Fibroblast of lung (primary cell): ENCODE measurements around the gene SLIT3. TPM values are rescaled to one million over a fixed set of nuclear protein-coding genes. Genes with fewer than 3 reads are reported as not detected.

Experiments
- DNase-seq, 2 donors: peaks; one replicate each; pipeline versions ENCODE4 v3.0.0 to v3.0.0-alpha.2; 2010; ENCODE audit warnings: low read depth in 2 of 2
- H2AFZ ChIP-seq: 2 replicates; pipeline ENCODE4 v1.5.1; 2012; ENCODE audit warnings: low read length, control low read depth, inconsistent platforms
- H3K27ac ChIP-seq: 2 replicates; pipeline ENCODE4 v1.5.1; 2011; ENCODE audit warnings: low read length, control low read depth; ENCODE audit not compliant: insufficient read depth
- H3K27me3 ChIP-seq: 2 replicates; pipeline ENCODE4 v1.5.1; 2011; ENCODE audit warnings: mild to moderate bottlenecking, low read length; ENCODE audit not compliant: control insufficient read depth, insufficient read depth
- H3K36me3 ChIP-seq: 2 replicates; pipeline ENCODE4 v1.5.1; 2011; ENCODE audit warnings: low read length; ENCODE audit not compliant: control insufficient read depth, insufficient read depth
- H3K4me1 ChIP-seq: 2 replicates; pipeline ENCODE4 v1.5.1; 2011; ENCODE audit warnings: low read length; ENCODE audit not compliant: control insufficient read depth, insufficient read depth; ENCODE audit errors: extremely low read depth
- H3K4me2 ChIP-seq: 2 replicates; pipeline ENCODE4 v1.5.1; 2011; ENCODE audit warnings: low read length, control low read depth; ENCODE audit not compliant: insufficient read depth; ENCODE audit errors: extremely low read depth
- H3K4me3 ChIP-seq, 4 experiments: fragments of 200-600 bp in 1 of 4; sonication (generic) in 1 of 4; replicated peaks in 1 of 4; 2 replicates each; pipeline ENCODE4 v1.5.1; 2011 to 2016; ENCODE audit warnings: low read length in 4 of 4, low read depth in 3 of 4, mild to moderate bottlenecking in 3 of 4, control low read depth in 2 of 4, inconsistent platforms in 1 of 4, mixed read lengths in 1 of 4; ENCODE audit not compliant: insufficient read depth in 1 of 4; ENCODE audit errors: control extremely low read depth in 1 of 4
- H3K79me2 ChIP-seq: 2 replicates; pipeline ENCODE4 v1.5.1; 2012; ENCODE audit warnings: mild to moderate bottlenecking, low read length, inconsistent platforms; ENCODE audit not compliant: control insufficient read depth, insufficient read depth
- H3K9ac ChIP-seq: 2 replicates; pipeline ENCODE4 v1.5.1; 2011; ENCODE audit warnings: mild to moderate bottlenecking, low read length, control low read depth; ENCODE audit not compliant: insufficient read depth
- H3K9me3 ChIP-seq: 2 replicates; pipeline ENCODE4 v1.5.1; 2012; ENCODE audit warnings: low read depth, low read length; ENCODE audit not compliant: control insufficient read depth, insufficient read depth
- H4K20me1 ChIP-seq: 2 replicates; pipeline ENCODE4 v1.5.1; 2011; ENCODE audit warnings: low read length; ENCODE audit not compliant: control insufficient read depth, insufficient read depth; ENCODE audit errors: extremely low read depth
- EZH2 ChIP-seq: IDR thresholded peaks from 2 replicates; pipeline ENCODE4 v1.5.1; 2012; ENCODE audit warnings: low read length, control low read depth, mild to moderate bottlenecking; ENCODE audit errors: missing control alignments
- polyA plus RNA-seq, 2 donors: library from polyadenylated mRNA; depleted of rRNA in 1 of 2; stranded (reverse) in 1 of 2; unstranded in 1 of 2; fragments of >200 nt; gene quantifications; 2 replicates each; pipeline ENCODE4 v1.2.1, GENCODE V29; 2011 to 2012; ENCODE audit warnings: missing spikeins in 1 of 2
- total RNA-seq: library from RNA; depleted of rRNA; stranded (reverse); fragments of >200 nt; gene quantifications from 2 replicates; pipeline ENCODE4 v1.2.1, GENCODE V29; 2014
- TF ChIP-seq, protein P1 (sequence below), 2 donors: IDR thresholded peaks in 1 of 2; conservative IDR thresholded peaks in 1 of 2; 1 replicate in 1 of 2; 2 replicates in 1 of 2; pipeline ENCODE4 v1.5.1; 2011 to 2012; ENCODE audit warnings: low read length in 2 of 2, control low read depth in 1 of 2, inconsistent platforms in 1 of 2, low read depth in 1 of 2, mild to moderate bottlenecking in 1 of 2

The SLIT3 gene
- total and polyA plus RNA-seq, 2 donors (not counting 1 experiment from before 2014, with no cell fraction given), result 1.6 to 4.6 TPM

DNA sequence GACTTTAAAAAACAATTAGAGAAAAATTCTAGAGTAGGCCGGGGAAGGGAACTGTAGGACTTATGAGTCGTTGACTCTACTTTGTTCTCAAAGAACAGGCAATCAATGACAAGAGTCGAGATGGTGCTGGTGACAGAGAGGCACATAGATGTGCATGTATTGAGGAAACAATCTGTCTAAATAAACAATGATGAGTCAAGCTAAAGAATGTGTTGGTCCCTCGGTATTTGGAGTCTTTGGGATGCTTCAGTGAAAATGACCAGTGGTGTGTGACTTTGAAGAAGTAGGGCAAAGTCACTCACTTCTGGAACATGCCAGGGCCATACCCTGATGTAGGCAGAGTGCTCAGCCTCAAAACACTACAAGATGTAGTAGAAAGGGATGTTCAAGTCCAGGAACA lies 433.7 kb downstream of the SLIT3 start:
- Histone ChIP-seq H3K9me3 (no peaks in the 10 kb centered on the region), H3K36me3 (no peaks in the 10 kb centered on the region), H3K9ac (no peak overlapping the region), H3K4me1 (no peaks in the 10 kb centered on the region), H3K27me3 (no peaks in the 10 kb centered on the region), H3K4me2 (no peak overlapping the region), H3K79me2 (no peaks in the 10 kb centered on the region), H2AFZ (no peak overlapping the region), H3K4me3 (no peak overlapping the region), H4K20me1 (no peaks in the 10 kb centered on the region), H3K27ac (no peak overlapping the region)
- no peak for DNase-seq
- TF ChIP-seq, protein P1, sequence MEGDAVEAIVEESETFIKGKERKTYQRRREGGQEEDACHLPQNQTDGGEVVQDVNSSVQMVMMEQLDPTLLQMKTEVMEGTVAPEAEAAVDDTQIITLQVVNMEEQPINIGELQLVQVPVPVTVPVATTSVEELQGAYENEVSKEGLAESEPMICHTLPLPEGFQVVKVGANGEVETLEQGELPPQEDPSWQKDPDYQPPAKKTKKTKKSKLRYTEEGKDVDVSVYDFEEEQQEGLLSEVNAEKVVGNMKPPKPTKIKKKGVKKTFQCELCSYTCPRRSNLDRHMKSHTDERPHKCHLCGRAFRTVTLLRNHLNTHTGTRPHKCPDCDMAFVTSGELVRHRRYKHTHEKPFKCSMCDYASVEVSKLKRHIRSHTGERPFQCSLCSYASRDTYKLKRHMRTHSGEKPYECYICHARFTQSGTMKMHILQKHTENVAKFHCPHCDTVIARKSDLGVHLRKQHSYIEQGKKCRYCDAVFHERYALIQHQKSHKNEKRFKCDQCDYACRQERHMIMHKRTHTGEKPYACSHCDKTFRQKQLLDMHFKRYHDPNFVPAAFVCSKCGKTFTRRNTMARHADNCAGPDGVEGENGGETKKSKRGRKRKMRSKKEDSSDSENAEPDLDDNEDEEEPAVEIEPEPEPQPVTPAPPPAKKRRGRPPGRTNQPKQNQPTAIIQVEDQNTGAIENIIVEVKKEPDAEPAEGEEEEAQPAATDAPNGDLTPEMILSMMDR (conservative IDR thresholded peaks at IDR 0.05 in 1 of 2, IDR thresholded peaks at IDR 0.05 in 1 of 2; ENCODE audit: low read depth in 1 of 2, low read length in 2 of 2), result no peak
- TF ChIP-seq EZH2, result no peak

DNA sequence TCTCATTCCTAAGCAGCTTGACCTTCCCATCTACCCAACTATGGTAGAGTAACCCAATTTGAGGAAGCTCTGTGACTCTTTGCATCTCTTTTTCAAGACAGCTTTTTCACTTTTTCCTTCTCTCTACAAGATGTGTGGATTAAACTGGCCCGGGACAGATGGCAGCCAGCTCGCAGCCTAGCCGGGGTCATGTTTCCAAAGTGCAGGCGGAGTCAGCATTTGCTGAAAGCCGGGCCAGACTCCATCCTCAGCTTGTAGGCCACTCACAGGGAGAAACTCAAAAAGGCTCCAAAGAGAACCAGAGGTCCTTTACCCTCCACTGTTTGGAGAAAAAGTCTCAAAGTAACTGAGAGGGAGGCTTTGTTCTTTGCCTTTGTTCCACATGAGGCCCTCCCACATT lies 435.0 kb downstream of the SLIT3 start:
- no peak for DNase-seq
- Histone ChIP-seq H3K4me2 (no peak overlapping the region), H3K9ac (no peak overlapping the region), H3K4me3 (no peak overlapping the region), H4K20me1 (no peaks in the 10 kb centered on the region), H3K9me3 (no peaks in the 10 kb centered on the region), H2AFZ (no peak overlapping the region), H3K36me3 (no peaks in the 10 kb centered on the region), H3K79me2 (no peaks in the 10 kb centered on the region), H3K27ac (no peak overlapping the region), H3K27me3 (no peaks in the 10 kb centered on the region), H3K4me1 (no peaks in the 10 kb centered on the region)
- TF ChIP-seq, protein P1 (conservative IDR thresholded peaks at IDR 0.05 in 1 of 2, IDR thresholded peaks at IDR 0.05 in 1 of 2; ENCODE audit: low read depth in 1 of 2, low read length in 2 of 2), result no peak
- TF ChIP-seq EZH2, result no peak

DNA sequence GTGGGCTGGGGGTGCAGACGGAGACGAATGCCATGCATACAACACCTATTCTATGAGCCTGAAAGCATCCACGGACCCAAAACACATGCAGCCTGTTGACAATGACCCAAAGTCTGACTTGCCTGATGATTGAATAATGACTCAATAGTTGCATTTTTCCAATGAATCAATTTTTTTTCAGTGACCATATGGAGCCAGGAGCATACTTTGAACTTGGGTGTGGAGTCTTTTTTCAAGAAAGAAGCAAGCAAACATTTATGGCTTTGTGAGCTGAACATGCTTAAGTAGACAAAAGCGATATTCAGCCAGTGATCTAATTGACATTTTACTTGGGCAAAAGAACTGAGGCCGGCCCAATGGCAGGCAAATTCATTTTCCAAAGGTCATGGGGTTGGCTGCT lies 437.9 kb downstream of the SLIT3 start:
- Histone ChIP-seq H3K27ac (no peak overlapping the region), H4K20me1 (no peaks in the 10 kb centered on the region), H3K4me2 (no peak overlapping the region), H3K36me3 (no peaks in the 10 kb centered on the region), H3K4me3 (no peak overlapping the region), H3K9ac (no peak overlapping the region), H3K79me2 (no peaks in the 10 kb centered on the region), H3K4me1 (no peaks in the 10 kb centered on the region), H3K27me3 (no peaks in the 10 kb centered on the region), H3K9me3 (no peaks in the 10 kb centered on the region), H2AFZ (no peak overlapping the region)
- no peak for DNase-seq
- TF ChIP-seq EZH2, result no peak
- TF ChIP-seq, protein P1 (conservative IDR thresholded peaks at IDR 0.05 in 1 of 2, IDR thresholded peaks at IDR 0.05 in 1 of 2; ENCODE audit: low read depth in 1 of 2, low read length in 2 of 2), result no peak
